ENCODE results near the gene CEP295NL.

- TF ChIP-seq POLR2AphosphoS5 (IDR thresholded peaks at IDR 0.05) = peak; percentile 60 to 73 (median 69)
- no peak for TF ChIP-seq CTCF (IDR thresholded peaks at IDR 0.05)
Measured at GRCh38 chr17:78933959-78934568, 31.1 kb upstream of the CEP295NL start.
